Lung (tissue), 12 donors: Measurements from ENCODE around the gene AGMAT. TPM values are rescaled to one million over a fixed set of nuclear protein-coding genes. Genes with fewer than 3 reads are reported as not detected.
"Not testable (repeated sequence)": the region's sequence is repeated elsewhere in the genome, so short reads cannot be mapped to it uniquely, and the experiment has no call there.

Experiments used
- ATAC-seq: fragments of 200-7000 bp; cut with Tn5 transposase; one replicate; pipeline ENCODE4 v1.9.1; 2020; ENCODE audit warnings: moderate number of reproducible peaks; ENCODE audit not compliant: insufficient read depth, low FRiP score
- DNase-seq, 3 donors: peaks; one replicate each; pipeline ENCODE4 v3.0.0-alpha.2; 2013 to 2017
- H3K27ac ChIP-seq, 2 donors: one replicate each; pipeline ENCODE4 v1.5.1; 2013; ENCODE audit warnings: mild to moderate bottlenecking in 2 of 2, moderate library complexity in 2 of 2, control low read depth in 1 of 2, inconsistent platforms in 1 of 2, low read depth in 1 of 2, low read length in 1 of 2
- H3K27me3 ChIP-seq, 3 donors: one replicate each; pipeline ENCODE4 v1.5.1; 2013; ENCODE audit warnings: low read length in 2 of 3; ENCODE audit not compliant: control insufficient read depth in 3 of 3, insufficient read depth in 3 of 3
- H3K36me3 ChIP-seq, 4 donors: one replicate each; pipeline ENCODE4 v1.5.1; 2013; ENCODE audit warnings: low read length in 4 of 4, mild to moderate bottlenecking in 1 of 4, moderate library complexity in 1 of 4; ENCODE audit not compliant: control insufficient read depth in 4 of 4, insufficient read depth in 4 of 4
- H3K4me1 ChIP-seq, 5 donors: one replicate each; pipeline ENCODE4 v1.5.1; 2013; ENCODE audit warnings: low read length in 5 of 5, mild to moderate bottlenecking in 2 of 5, moderate library complexity in 1 of 5; ENCODE audit not compliant: control insufficient read depth in 5 of 5, insufficient read depth in 5 of 5
- H3K4me3 ChIP-seq: one replicate; pipeline ENCODE4 v1.5.1; 2013; ENCODE audit warnings: mild to moderate bottlenecking, control low read depth, moderate library complexity
- H3K9ac ChIP-seq, 2 donors: one replicate each; pipeline ENCODE4 v1.5.1; 2013; ENCODE audit warnings: low read length in 2 of 2, control low read depth in 1 of 2; ENCODE audit not compliant: insufficient read depth in 1 of 2
- H3K9me3 ChIP-seq, 4 donors: one replicate each; pipeline ENCODE4 v1.5.1; 2013; ENCODE audit warnings: low read length in 3 of 4, mild to moderate bottlenecking in 1 of 4, moderate library complexity in 1 of 4; ENCODE audit not compliant: control insufficient read depth in 4 of 4, insufficient read depth in 3 of 4
- CTCF ChIP-seq: IDR thresholded peaks from 2 replicates; pipeline ENCODE4 v1.5.1; 2012; ENCODE audit warnings: mild to moderate bottlenecking; ENCODE audit errors: control extremely low read depth, extremely low read depth
- WGBS, 2 donors: extraction: QIAGEN DNeasy Blood & Tissue Kit; methylation state at CpG; one replicate each; pipeline ENCODE4 v1.1.7; 2013; 5-methylcytosine and 5-hydroxymethylcytosine counted together
- polyA plus RNA-seq, 2 donors: library from polyadenylated mRNA; stranded (reverse); fragments of 200-250 nt; gene quantifications; one replicate each; pipeline ENCODE4 v1.2.1, GENCODE V29; 2013
- total RNA-seq, 2 donors: library from RNA; depleted of rRNA in 1 of 2; stranded (reverse); fragments of >200 nt in 1 of 2; gene quantifications; one replicate each; pipeline ENCODE4 v1.2.1, GENCODE V29; 2014 to 2021
- donor health status: control.
- donor health status: control.
- donor health status: Bipolar disorder and iron deficiency.
- donor health status: healthy.
- donor health status: DM: yes; HTN: yes; CAD: no.

The AGMAT gene
- total and polyA plus RNA-seq, 4 donors = 0.08 to 0.46 (median 0.31) TPM

DNA sequence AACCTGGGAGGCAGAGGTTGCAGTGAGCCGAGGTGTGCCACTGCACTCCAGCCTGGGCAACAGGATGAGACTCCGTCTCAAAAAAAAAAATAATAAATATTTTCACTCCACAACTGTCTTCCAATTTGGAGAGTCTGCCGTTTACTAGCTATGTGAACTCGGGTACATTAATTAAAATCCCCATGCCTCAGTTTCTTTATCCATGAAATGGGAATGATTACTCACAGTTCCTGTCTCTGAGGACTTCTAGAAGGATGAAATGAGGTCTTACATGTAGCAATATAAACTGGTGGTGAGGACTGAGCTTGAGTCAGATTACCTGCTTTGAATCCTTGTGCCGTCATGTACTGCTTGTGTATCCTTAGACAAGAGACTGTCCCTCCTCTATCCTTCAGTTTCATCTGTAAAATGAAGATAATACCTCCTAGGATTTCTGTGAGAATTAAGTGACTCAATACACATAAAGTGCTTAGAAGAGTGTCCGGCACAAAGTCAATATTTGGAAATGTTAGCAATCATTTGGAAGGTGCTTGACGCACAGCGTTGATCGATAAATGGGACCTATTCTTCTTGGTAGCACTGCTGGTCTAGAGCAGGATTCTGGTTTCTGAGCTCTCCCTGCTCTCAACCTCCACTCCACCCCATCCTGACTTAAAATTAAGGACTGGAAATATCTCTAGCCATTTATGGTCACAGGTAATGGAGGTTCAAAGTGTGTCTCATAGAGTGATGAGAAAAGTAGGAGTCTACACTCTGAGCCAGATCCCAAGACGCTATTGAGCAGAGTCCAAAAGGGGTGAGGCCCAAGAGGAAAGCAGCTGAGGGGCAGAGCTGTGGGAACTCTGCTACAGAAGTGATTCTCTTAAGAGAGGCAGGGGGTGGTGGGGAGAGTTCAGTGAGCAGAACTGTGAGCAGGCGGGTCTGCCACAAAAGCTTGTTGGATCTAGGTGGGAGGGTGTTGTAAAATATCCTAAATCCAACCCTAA is 20.8 kb upstream of the AGMAT start:
- DNase-seq (no peak), ATAC-seq (no peak)

GRCh38 chr1:15604400-15604799 is 19.5 kb upstream of the AGMAT start:
- DNase-seq, H3K4me3 ChIP-seq: not testable (repeated sequence)
- 96% methylated on average over 21 of the region's 21 CpGs for WGBS, 2 donors

More for the DNA sequence above, 20.8 kb upstream of the AGMAT start:
- no peak for TF ChIP-seq CTCF
- no peak overlapping the region for H3K9ac ChIP-seq
- H3K27me3 ChIP-seq = no peaks in the 10 kb centered on the region
- 82 to 88% methylated on average over 11 of the region's 11 CpGs for WGBS, 2 donors
- peaks cover 0 to 9% (median 0%) of the 10 kb centered on the region in 5 donors for H3K4me1 ChIP-seq
- no peak overlapping the region for H3K27ac ChIP-seq
- H3K4me3 ChIP-seq = no peak overlapping the region
- no peaks in the 10 kb centered on the region for H3K36me3 ChIP-seq
- H3K9me3 ChIP-seq = no peaks in the 10 kb centered on the region

DNA sequence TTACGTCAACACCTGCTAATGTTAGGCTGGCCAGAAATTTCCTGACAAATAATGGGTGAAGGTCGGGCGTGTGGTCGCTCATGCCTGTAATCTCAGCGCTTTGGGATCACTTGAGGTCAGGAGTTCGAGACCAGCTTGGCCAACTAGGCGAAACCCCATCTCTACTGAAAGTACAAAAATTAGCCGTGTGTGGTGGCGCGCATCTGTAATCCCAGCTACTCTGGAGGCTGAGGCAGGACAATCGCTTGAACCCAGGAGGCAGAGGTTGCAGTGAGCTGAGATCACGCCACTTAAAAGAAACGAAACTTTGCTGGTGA is 19.1 kb upstream of the AGMAT start:
- H3K9me3 ChIP-seq, H3K36me3 ChIP-seq, H3K4me1 ChIP-seq, H3K9ac ChIP-seq, ATAC-seq, H3K27me3 ChIP-seq, DNase-seq: not testable (repeated sequence)
- H3K4me3 ChIP-seq = peak overlapping the region; percentile 69
- H3K27ac ChIP-seq = peak overlapping the region; percentile 68 to 93
- 59 to 62% methylated on average over 13 of the region's 13 CpGs for WGBS, 2 donors

More at GRCh38 chr1:15604400-15604799, 19.5 kb upstream of the AGMAT start:
- not testable (repeated sequence) for H3K27ac ChIP-seq, H3K4me1 ChIP-seq, H3K36me3 ChIP-seq, H3K9ac ChIP-seq, ATAC-seq, H3K9me3 ChIP-seq, H3K27me3 ChIP-seq

DNA sequence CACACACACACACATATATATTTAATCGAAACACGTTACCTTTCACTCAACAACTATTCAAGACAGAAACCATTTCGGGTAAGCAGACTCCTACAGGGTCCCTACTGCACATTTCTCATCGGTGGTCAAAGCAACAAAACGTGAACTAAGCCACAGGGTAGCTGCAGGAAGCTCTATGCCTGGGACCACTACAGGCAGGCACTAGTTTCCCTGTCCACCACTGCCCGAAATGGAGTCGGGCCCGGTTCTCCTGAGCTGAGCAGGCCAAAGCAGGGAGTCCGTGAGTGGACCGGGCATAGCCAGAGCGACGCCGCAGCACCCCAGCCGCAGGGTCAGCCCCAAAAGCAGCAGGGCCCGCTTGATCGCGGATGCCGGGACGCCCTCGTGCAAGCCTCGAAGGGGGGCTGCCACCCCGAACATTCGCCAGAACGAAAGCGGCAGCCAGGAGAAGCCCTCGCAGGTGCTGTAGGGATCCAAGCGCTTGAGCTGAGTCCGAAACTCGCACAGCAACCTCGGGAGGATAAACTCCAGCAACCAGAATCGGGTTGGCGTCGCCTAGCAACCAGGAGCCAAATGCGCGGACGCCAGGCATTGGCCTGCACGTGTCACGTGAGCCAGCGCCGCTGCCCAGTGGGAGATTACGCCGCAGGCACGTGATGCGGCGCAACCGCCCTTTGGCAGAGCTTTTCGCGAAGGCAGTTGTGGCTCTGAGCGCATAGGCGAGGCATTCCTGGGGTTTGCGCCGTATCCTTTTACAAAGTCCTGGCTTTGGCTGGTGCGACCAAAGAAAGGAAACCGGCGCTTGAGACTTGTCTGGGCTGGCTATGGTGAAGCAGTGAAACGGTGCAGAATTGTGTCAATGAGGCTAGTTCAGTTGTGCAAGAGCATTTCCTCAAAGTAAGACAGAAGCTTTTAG is 18.5 kb upstream of the AGMAT start:
- no peaks in the 10 kb centered on the region for H3K36me3 ChIP-seq
- peak overlapping the region; percentile 69 for H3K4me3 ChIP-seq
- H3K4me1 ChIP-seq = peaks cover 0 to 9% (median 3%) of the 10 kb centered on the region in 5 donors
- ATAC-seq (peak; percentile 98), DNase-seq (peak; percentile 97 to 98 (median 97))
- H3K9ac ChIP-seq = peak overlapping the region; percentile 84 to 90
- no peaks in the 10 kb centered on the region for H3K27me3 ChIP-seq
- TF ChIP-seq CTCF = no peak
- H3K9me3 ChIP-seq = no peaks in the 10 kb centered on the region
- WGBS, 2 donors = 2% methylated on average over 56 of the region's 56 CpGs
- peak overlapping the region; percentile 68 to 93 for H3K27ac ChIP-seq
